Measurements from ENCODE around the gene CDC37. TPM values are rescaled to one million over a fixed set of nuclear protein-coding genes. Genes with fewer than 3 reads are reported as not detected.

CDC37 gene
- total and polyA plus RNA-seq, 4 donors = 121 to 260 (median 135) TPM

DNA sequence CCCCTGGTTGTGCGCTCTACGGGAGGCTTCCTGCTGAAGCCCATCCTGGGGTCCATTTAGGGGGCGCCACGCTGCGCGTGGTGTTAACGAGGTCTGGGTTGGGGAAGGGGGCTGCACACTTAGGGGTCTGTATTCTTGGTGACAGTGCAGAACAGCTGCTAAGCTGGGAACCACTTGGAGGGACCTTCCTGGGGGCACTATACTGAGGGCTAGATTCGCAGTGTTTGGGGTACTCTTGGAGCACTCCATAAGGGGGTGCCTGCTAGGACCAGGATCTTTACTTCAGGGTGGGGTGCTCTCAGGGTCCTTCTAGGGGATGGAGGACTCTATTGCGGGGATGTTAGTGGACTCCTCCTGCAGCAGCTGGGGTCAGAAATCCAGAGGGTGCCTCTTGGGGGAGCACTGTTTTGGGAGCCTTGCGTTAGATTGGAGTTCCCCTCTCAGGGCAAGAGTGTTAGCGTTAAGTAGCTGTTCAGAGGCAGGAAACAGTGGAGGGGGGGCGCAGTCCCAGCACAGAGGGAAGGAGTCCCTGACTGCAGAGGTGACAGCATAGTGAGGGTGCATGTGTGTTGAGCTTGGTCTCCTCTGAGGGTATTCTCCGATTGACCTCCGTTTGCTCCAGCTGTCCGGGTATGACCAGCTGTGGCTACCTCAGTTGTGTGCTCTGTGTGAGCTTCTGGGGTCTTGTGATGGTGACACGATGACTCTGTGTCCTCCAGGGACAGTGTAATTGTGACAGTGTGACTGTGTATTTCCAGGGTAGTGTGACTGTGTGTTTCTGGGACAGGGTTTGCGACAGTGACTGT, 18.1 kb upstream of the CDC37 start:
- H3K4me3 ChIP-seq (ENCODE audit: low read length in 2 of 2) = no peak overlapping the region
- no peak for ATAC-seq (ENCODE audit: low FRiP score)
- no peak for DNase-seq
- intact Hi-C loops (cut with DNase I) = no loop called here
- WGBS, 2 donors = 23 to 24% methylated on average over 17 of the region's 17 CpGs
- no peaks in the 10 kb centered on the region for H3K9me3 ChIP-seq (ENCODE audit: control insufficient read depth, low read length)
- H3K27me3 ChIP-seq (ENCODE audit: control insufficient read depth in 1 of 2, insufficient read depth in 2 of 2, low read length in 1 of 2) = no peaks in the 10 kb centered on the region
- H3K27ac ChIP-seq (ENCODE audit: low read depth in 1 of 2, low read length in 2 of 2) = no peak overlapping the region
- no peaks in the 10 kb centered on the region for H3K36me3 ChIP-seq (ENCODE audit: control insufficient read depth in 1 of 2, insufficient read depth in 2 of 2, low read length in 1 of 2)
- H3K4me1 ChIP-seq (ENCODE audit: control insufficient read depth in 1 of 2, insufficient read depth in 2 of 2, low read length in 2 of 2) = no peaks in the 10 kb centered on the region

- DNase-seq (no peak), ATAC-seq (ENCODE audit: low FRiP score) (no peak)
- Histone ChIP-seq H3K27me3 (ENCODE audit: control insufficient read depth in 1 of 2, insufficient read depth in 2 of 2, low read length in 1 of 2) (no peaks in the 10 kb centered on the region), H3K4me1 (ENCODE audit: control insufficient read depth in 1 of 2, insufficient read depth in 2 of 2, low read length in 2 of 2) (no peaks in the 10 kb centered on the region), H3K4me3 (ENCODE audit: low read length in 2 of 2) (no peak within 1 kb of the TSS), H3K27ac (ENCODE audit: low read depth in 1 of 2, low read length in 2 of 2) (no peak within 1 kb of the TSS), H3K9me3 (ENCODE audit: control insufficient read depth, low read length) (no peaks in the 10 kb centered on the region), H3K36me3 (ENCODE audit: control insufficient read depth in 1 of 2, insufficient read depth in 2 of 2, low read length in 1 of 2) (no peaks in the 10 kb centered on the region)
- intact Hi-C loops (cut with DNase I) = no loop called here
- WGBS, 2 donors = 1% methylated on average over 82 to 104 of the region's 104 CpGs
Observed at GRCh38 chr19:10420444-10421239, 17.3 kb upstream of the CDC37 start, which contains the start of gene PDE4A. TSS of gene PDE4A (plus strand) at chr19:10420538. CDS start at chr19:10420765, 227 bp downstream.

- H3K4me3 ChIP-seq (ENCODE audit: low read length in 2 of 2) = no peak overlapping the region
- intact Hi-C loops (cut with DNase I) = no loop called here
- DNase-seq (no peak), ATAC-seq (ENCODE audit: low FRiP score) (no peak)
- no peaks in the 10 kb centered on the region for H3K4me1 ChIP-seq (ENCODE audit: control insufficient read depth in 1 of 2, insufficient read depth in 2 of 2, low read length in 2 of 2)
- no peaks in the 10 kb centered on the region for H3K36me3 ChIP-seq (ENCODE audit: control insufficient read depth in 1 of 2, insufficient read depth in 2 of 2, low read length in 1 of 2)
- no peak overlapping the region for H3K27ac ChIP-seq (ENCODE audit: low read depth in 1 of 2, low read length in 2 of 2)
- WGBS, 2 donors = 1% methylated on average over 57 to 61 of the region's 61 CpGs
- H3K9me3 ChIP-seq (ENCODE audit: control insufficient read depth, low read length) = no peaks in the 10 kb centered on the region
- no peaks in the 10 kb centered on the region for H3K27me3 ChIP-seq (ENCODE audit: control insufficient read depth in 1 of 2, insufficient read depth in 2 of 2, low read length in 1 of 2)
Observed at GRCh38 chr19:10419646-10420443, 16.5 kb upstream of the CDC37 start.

DNA sequence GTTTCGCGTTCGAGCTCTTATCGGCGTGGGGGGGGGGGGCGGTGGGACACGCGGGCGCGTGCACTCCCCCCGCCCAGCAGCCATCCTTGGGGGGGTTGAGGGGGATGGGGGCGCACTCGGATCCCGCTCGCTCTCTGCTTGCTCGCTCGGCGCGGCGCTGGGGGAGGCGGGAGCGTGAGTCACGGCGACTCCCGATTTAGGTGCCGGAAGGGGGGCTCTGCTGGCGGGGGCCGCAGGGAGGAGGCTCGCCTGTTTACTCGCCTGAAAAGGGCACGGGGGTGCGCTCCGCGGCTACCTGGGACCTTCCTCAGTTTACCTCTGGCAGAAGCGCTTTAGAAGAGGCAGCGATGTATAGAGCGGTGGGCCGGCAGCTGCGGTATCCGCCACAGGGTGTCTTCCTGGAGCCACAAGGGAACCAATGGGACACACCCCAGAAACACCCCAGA, 15.9 kb upstream of the CDC37 start:
- DNase-seq (peak in 1 of 2 donors; percentile 83), ATAC-seq (ENCODE audit: low FRiP score) (no peak)
- peaks cover 3% of the 10 kb centered on the region for H3K9me3 ChIP-seq (ENCODE audit: control insufficient read depth, low read length)
- no peak overlapping the region for H3K4me3 ChIP-seq (ENCODE audit: low read length in 2 of 2)
- 1% methylated on average over 22 to 40 of the region's 40 CpGs for WGBS, 2 donors
- H3K36me3 ChIP-seq (ENCODE audit: control insufficient read depth in 1 of 2, insufficient read depth in 2 of 2, low read length in 1 of 2) = no peaks in the 10 kb centered on the region
- no peaks in the 10 kb centered on the region for H3K4me1 ChIP-seq (ENCODE audit: control insufficient read depth in 1 of 2, insufficient read depth in 2 of 2, low read length in 2 of 2)
- intact Hi-C loops (cut with DNase I) = no loop called here
- H3K27me3 ChIP-seq (ENCODE audit: control insufficient read depth in 1 of 2, insufficient read depth in 2 of 2, low read length in 1 of 2) = no peaks in the 10 kb centered on the region
- H3K27ac ChIP-seq (ENCODE audit: low read depth in 1 of 2, low read length in 2 of 2) = no peak overlapping the region

- Histone ChIP-seq H3K27ac (ENCODE audit: low read depth in 1 of 2, low read length in 2 of 2) (no peak overlapping the region), H3K27me3 (ENCODE audit: control insufficient read depth in 1 of 2, insufficient read depth in 2 of 2, low read length in 1 of 2) (no peaks in the 10 kb centered on the region), H3K36me3 (ENCODE audit: control insufficient read depth in 1 of 2, insufficient read depth in 2 of 2, low read length in 1 of 2) (no peaks in the 10 kb centered on the region), H3K9me3 (ENCODE audit: control insufficient read depth, low read length) (peaks cover 3% of the 10 kb centered on the region), H3K4me3 (ENCODE audit: low read length in 2 of 2) (no peak overlapping the region), H3K4me1 (ENCODE audit: control insufficient read depth in 1 of 2, insufficient read depth in 2 of 2, low read length in 2 of 2) (no peaks in the 10 kb centered on the region)
- DNase-seq (no peak), ATAC-seq (ENCODE audit: low FRiP score) (no peak)
- intact Hi-C loops (cut with DNase I) = no loop called here
- WGBS, 2 donors = 1 to 2% methylated on average over 26 to 32 of the region's 32 CpGs
Observed at GRCh38 chr19:10418485-10419199, 15.3 kb upstream of the CDC37 start.

- H3K27ac ChIP-seq (ENCODE audit: low read depth in 1 of 2, low read length in 2 of 2) = no peak overlapping the region
- no peaks in the 10 kb centered on the region for H3K27me3 ChIP-seq (ENCODE audit: control insufficient read depth in 1 of 2, insufficient read depth in 2 of 2, low read length in 1 of 2)
- ATAC-seq (ENCODE audit: low FRiP score) = no peak
- peaks cover 3% of the 10 kb centered on the region for H3K9me3 ChIP-seq (ENCODE audit: control insufficient read depth, low read length)
- H3K4me3 ChIP-seq (ENCODE audit: low read length in 2 of 2) = no peak overlapping the region
- no peaks in the 10 kb centered on the region for H3K4me1 ChIP-seq (ENCODE audit: control insufficient read depth in 1 of 2, insufficient read depth in 2 of 2, low read length in 2 of 2)
- 0 to 2% methylated on average over 3 of the region's 3 CpGs for WGBS, 2 donors
- intact Hi-C loops (cut with DNase I) = no loop called here
- no peaks in the 10 kb centered on the region for H3K36me3 ChIP-seq (ENCODE audit: control insufficient read depth in 1 of 2, insufficient read depth in 2 of 2, low read length in 1 of 2)
- DNase-seq = no peak
Observed at GRCh38 chr19:10418235-10418484, 14.8 kb upstream of the CDC37 start.

- Histone ChIP-seq H3K27me3 (ENCODE audit: control insufficient read depth in 1 of 2, insufficient read depth in 2 of 2, low read length in 1 of 2) (no peaks in the 10 kb centered on the region), H3K36me3 (ENCODE audit: control insufficient read depth in 1 of 2, insufficient read depth in 2 of 2, low read length in 1 of 2) (no peaks in the 10 kb centered on the region), H3K4me3 (ENCODE audit: low read length in 2 of 2) (no peak overlapping the region), H3K9me3 (ENCODE audit: control insufficient read depth, low read length) (peaks cover 3% of the 10 kb centered on the region), H3K4me1 (ENCODE audit: control insufficient read depth in 1 of 2, insufficient read depth in 2 of 2, low read length in 2 of 2) (no peaks in the 10 kb centered on the region), H3K27ac (ENCODE audit: low read depth in 1 of 2, low read length in 2 of 2) (no peak overlapping the region)
- ATAC-seq (ENCODE audit: low FRiP score) (no peak), DNase-seq (peak in 1 of 2 donors; percentile 74)
- intact Hi-C loops (cut with DNase I) = no loop called here
- WGBS, 2 donors = 5 to 7% methylated on average over 30 of the region's 30 CpGs
Observed at GRCh38 chr19:10417541-10418234, 14.3 kb upstream of the CDC37 start.
